ENCODE data around the gene RPS25. TPM values are rescaled to one million over a fixed set of nuclear protein-coding genes. Genes with fewer than 3 reads are reported as not detected.
"Not testable (repeated sequence)": the region's sequence is repeated elsewhere in the genome, so short reads cannot be mapped to it uniquely, and the experiment has no call there.

The RPS25 gene
- total RNA-seq, 1 experiment from 2014 or later = 901 TPM

DNA sequence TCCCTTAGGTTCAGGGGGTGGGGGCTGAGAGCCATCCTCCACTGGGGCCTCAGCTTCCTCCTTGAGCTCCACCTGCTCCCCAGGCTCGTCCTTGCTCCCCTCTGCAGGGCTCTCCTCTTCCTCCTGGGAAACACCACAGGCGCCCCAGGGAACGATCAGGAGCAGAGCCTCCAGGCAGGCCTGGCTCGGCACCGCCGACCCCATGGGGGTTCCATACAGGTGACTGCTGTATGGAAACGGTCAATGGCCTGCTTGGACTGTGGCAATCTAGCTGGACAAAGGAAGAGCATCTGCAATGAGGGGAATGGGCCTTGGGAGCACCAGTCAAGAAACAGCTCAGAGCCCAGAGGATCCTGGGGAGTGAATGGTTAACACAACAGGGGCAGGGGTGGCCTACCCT lies 30.9 kb upstream of the RPS25 start:
- H3K27me3 ChIP-seq = no peaks in the 10 kb centered on the region
- no peaks in the 10 kb centered on the region for H3K4me1 ChIP-seq
- no peak overlapping the region for H3K4me3 ChIP-seq
- no peaks in the 10 kb centered on the region for H3K9me3 ChIP-seq (replicated peaks)
- no peak for DNase-seq
- H3K27ac ChIP-seq = no peak overlapping the region
- peaks cover 2% of the 10 kb centered on the region for H3K36me3 ChIP-seq

DNA sequence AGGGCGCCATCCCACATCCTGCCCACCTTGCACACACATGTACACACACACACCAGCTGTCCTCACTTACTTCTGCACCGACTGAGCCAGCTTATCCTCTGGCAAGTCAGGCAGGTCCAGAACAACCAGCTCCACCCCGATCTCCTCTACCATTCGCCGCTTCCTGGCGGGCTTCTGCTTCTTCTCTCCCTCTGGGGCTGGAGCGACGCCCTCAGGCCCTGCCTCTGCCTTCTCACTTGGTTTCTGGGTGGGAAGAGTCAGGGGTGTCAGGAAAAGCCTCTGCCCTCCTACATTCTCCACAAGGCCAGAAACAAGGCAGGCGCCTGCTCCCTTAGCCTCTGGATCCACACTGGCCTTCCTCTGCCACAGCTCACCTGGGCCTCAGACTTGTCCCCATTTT lies 30.5 kb upstream of the RPS25 start:
- no peak overlapping the region for H3K27ac ChIP-seq
- H3K9me3 ChIP-seq (replicated peaks) = no peaks in the 10 kb centered on the region
- no peaks in the 10 kb centered on the region for H3K27me3 ChIP-seq
- no peaks in the 10 kb centered on the region for H3K4me1 ChIP-seq
- no peak for DNase-seq
- H3K4me3 ChIP-seq = no peak overlapping the region
- peaks cover 2% of the 10 kb centered on the region for H3K36me3 ChIP-seq

DNA sequence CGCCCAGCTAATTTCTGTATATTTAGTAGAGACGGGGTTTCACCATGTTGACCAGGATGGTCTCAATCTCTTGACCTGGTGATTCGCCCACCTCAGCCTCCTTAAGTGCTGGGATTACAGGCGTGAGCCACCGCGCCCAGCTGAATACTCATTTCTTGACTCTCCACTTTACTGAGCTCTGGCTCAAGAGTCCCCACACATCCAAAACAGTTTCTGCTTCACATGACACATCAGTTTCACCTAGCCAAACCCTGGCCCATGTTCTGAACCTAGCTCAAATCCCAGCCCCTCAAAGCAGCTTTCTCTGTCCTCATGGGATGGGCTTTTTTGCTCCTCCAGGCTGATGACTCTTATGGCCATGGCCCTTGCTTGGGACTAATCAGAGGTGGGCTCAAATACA lies 29.1 kb upstream of the RPS25 start:
- Histone ChIP-seq H3K4me3 (no peak overlapping the region), H3K36me3 (peaks cover 2% of the 10 kb centered on the region), H3K27ac (no peak overlapping the region), H3K27me3 (no peaks in the 10 kb centered on the region), H3K9me3 (replicated peaks) (no peaks in the 10 kb centered on the region), H3K4me1 (no peaks in the 10 kb centered on the region)
- no peak for DNase-seq

DNA sequence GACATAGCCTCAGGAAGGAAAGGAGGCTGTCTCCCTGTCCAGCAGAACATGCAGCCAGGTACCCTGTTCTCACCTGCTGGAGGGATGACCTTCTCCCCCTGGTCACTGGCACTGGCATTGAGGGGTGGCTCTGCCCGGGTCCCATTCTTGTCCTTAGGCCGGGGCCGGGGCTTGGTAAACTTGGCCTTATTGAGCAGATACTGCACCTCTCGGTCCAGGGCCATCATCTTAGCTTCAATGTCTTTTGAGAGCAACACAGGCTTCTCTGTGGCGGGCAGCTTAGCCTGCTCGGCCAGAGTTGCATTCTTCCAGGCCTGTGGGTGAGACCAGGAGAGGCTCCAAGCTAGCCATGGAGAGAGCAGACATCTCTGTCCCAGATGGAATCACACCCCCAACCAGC lies 28.3 kb upstream of the RPS25 start:
- H3K4me3 ChIP-seq = no peak overlapping the region
- DNase-seq = no peak
- H3K9me3 ChIP-seq (replicated peaks) = no peaks in the 10 kb centered on the region
- H3K4me1 ChIP-seq = no peaks in the 10 kb centered on the region
- H3K36me3 ChIP-seq = peaks cover 2% of the 10 kb centered on the region
- no peak overlapping the region for H3K27ac ChIP-seq
- no peaks in the 10 kb centered on the region for H3K27me3 ChIP-seq

DNA sequence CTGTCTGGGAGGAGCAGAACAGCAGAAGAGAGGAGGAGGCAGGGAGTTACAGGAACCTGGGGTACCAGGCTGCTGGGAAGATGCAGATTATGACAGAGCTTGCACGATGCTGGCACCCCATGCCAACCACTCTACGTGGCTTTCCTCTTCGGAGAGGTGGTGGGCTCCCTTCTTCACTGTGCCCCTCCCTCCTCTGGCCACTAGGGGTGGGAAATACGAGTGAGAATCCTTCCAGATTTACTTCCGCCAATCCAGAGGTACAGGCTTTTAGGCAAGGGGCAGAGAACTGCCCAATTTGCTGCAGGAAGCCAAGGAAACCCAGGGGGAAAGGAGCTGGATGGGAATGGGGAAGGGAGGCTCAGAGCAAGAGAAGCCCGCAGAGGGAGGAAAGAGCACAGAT lies 26.6 kb upstream of the RPS25 start:
- DNase-seq = no peak

DNA sequence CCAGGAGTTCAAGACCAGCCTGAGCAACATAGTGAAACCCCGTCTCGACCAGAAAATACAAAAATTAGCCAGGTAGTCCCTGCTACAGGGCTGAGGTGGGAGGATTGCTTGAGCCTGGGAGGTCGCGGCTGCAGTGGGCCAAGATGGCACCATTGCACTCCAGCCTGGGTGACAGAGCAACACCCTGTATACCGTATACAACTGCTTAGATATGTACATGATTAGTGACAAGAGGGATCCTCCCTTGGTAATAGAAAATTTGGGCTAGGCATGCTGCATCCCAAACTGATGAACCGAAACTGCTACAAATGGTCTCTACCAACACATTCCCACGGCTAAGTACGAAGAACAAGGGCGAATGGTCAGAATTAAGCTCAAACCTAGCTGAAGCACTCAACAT lies 24.8 kb upstream of the RPS25 start:
- no peak for DNase-seq
- H3K27ac ChIP-seq = no peak overlapping the region
- H3K4me3 ChIP-seq = no peak overlapping the region
- H3K4me1 ChIP-seq = no peaks in the 10 kb centered on the region
- no peaks in the 10 kb centered on the region for H3K27me3 ChIP-seq
- H3K9me3 ChIP-seq (replicated peaks) = no peaks in the 10 kb centered on the region
- H3K36me3 ChIP-seq = no peaks in the 10 kb centered on the region

More for the DNA sequence above, 26.6 kb upstream of the RPS25 start:
- no peak overlapping the region for H3K27ac ChIP-seq
- H3K36me3 ChIP-seq = no peaks in the 10 kb centered on the region; the same call in none of the 2 replicates
- no peak overlapping the region for H3K4me3 ChIP-seq
- H3K4me1 ChIP-seq = no peaks in the 10 kb centered on the region
- no peaks in the 10 kb centered on the region for H3K27me3 ChIP-seq
- no peaks in the 10 kb centered on the region for H3K9me3 ChIP-seq (replicated peaks)

DNA sequence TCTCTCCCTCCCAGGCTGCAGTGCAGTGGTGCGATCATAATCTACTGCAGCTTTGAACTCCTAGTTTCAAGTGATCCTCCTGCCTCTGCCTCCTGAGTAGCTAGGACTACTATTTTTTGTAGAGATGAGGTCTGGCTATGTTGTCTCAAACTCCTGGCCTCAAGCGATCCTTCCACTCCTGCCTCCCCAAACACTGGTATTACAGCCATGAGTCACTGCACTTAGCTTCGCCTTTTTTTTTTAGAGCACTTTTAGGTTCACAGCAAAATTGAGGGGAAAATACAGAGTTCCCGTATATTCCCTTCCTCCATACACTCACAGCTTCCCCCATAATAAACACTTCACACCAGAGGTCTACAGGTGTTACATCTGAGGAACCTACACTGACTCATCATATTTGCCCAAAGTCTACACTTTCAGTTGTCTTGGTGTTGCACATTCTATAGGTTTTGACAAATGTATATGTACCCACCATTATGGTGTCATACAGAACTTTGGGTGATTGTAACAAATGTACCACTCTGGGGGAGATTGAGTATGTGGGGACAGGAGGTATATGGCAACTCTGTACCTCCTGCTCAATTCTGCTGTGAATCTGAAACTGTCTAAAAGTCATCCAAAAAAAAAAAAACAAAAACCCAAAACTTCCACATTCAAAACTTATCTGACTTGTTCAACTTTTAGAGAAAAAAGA lies 23.8 kb upstream of the RPS25 start:
- H3K9me3 ChIP-seq (replicated peaks) = no peaks in the 10 kb centered on the region
- no peaks in the 10 kb centered on the region for H3K4me1 ChIP-seq
- H3K36me3 ChIP-seq = no peaks in the 10 kb centered on the region
- no peak for DNase-seq
- no peak overlapping the region for H3K4me3 ChIP-seq
- H3K27ac ChIP-seq = no peak overlapping the region
- no peaks in the 10 kb centered on the region for H3K27me3 ChIP-seq

DNA sequence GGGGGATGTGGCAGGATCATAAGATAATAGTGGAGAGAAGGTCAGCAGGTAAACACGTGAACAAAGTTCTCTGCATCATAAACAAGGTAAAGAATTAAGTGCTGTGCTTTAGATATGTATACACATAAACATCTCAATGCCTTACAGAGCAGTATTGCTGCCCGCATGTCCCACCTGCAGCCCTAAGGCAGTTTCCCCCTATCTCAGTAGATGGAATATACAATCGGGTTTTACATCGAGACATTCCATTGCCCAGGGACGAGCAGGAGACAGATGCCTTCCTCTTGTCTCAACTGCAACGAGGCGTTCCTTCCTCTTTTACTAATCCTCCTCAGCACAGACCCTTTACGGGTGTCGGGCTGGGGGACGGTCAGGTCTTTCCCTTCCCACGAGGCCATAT lies 21.3 kb upstream of the RPS25 start:
- not testable (repeated sequence) for H3K27ac ChIP-seq; DNase-seq; H3K4me3 ChIP-seq; H3K27me3 ChIP-seq; H3K36me3 ChIP-seq; H3K4me1 ChIP-seq; H3K9me3 ChIP-seq (replicated peaks)

DNA sequence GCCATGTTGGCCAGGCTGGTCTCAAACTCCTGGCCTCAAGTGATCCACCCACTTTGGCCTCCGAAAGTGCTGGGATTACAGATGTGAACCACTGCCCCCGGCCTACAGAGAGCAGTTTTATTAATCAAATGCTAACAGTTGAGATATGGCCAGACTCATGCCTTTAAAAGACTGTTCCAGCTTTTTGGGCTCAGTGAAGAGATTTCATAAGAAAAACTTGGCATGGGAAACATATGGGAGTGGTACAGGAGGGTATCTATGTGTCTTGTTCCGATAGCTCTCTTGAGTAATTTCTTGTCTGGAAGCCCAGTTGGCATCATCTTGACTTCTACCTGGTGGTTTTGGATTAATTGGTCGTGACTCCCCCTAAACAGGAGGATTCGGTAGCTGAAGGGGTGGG lies 20.7 kb upstream of the RPS25 start:
- no peaks in the 10 kb centered on the region for H3K9me3 ChIP-seq (replicated peaks)
- DNase-seq = no peak
- no peak overlapping the region for H3K27ac ChIP-seq
- no peak overlapping the region for H3K4me3 ChIP-seq
- H3K4me1 ChIP-seq = no peaks in the 10 kb centered on the region
- no peaks in the 10 kb centered on the region for H3K36me3 ChIP-seq
- no peaks in the 10 kb centered on the region for H3K27me3 ChIP-seq

DNA sequence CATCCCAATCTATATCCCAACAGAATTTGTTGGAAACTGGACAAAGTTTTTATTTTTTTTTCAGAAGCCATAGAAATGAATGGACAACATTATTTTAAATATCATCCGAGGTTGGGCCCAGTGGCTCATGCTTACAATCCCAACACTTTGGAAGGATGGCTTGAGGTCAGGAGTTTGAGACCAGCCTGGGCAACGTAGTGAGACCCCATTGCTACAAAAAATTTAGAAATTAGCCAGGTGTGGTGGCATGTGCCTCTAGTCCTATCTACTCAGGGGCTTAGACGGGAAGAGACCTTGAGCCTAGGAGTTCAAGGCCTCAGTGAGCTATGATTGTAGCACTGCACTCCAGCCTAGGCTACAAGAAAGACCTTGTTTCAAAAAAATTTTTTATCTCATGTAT lies 16.7 kb upstream of the RPS25 start:
- Histone ChIP-seq H3K27ac (no peak overlapping the region), H3K36me3 (no peaks in the 10 kb centered on the region), H3K27me3 (no peaks in the 10 kb centered on the region), H3K9me3 (replicated peaks) (no peaks in the 10 kb centered on the region), H3K4me1 (0 out of 2 replicates have a peak, but pooled peaks cover 5% of the 10 kb centered on the region), H3K4me3 (no peak overlapping the region)
- no peak for DNase-seq

DNA sequence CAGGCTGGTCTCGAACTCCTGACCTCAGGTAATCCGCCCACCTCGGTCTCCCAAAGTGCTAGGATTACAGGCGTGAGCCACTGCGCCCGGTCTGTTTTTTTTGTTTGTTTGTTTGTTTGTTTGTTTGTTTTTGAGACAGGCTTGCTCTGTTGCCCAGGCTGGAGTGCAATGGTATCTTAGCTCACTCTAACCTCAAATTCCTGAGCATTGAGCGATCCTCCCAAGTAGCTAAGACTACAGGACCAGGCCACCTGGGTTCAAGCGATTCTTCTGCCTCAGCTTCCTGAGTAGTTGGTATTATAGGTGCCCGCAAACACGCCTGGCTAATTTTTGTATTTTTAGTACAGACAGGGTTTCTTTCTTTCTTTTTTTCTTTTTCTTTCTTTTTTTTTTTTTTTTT lies 15.3 kb upstream of the RPS25 start:
- not testable (repeated sequence) for DNase-seq; H3K4me3 ChIP-seq; H3K27me3 ChIP-seq; H3K9me3 ChIP-seq (replicated peaks); H3K4me1 ChIP-seq; H3K27ac ChIP-seq; H3K36me3 ChIP-seq

DNA sequence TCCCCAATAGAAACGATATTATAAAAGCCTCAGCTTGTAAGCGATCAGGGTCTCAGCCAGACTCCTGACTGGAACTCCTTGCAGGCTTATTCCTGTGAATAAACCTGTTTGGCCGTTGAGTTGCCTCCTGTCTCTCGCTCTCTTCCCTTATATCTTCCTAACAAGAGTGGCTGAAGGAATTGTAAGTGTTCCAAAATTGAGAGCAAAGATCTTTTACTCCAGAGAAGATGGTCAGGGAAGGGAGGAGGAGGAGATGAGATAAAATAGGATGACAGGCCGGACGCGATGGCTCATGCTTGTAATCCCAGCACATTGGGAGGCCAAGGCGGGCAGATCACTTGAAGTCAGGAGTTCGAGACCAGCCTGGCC lies 13.8 kb upstream of the RPS25 start:
- Histone ChIP-seq H3K4me1 (0 out of 2 replicates have a peak, but pooled peaks cover 5% of the 10 kb centered on the region), H3K27ac (no peak overlapping the region), H3K9me3 (replicated peaks) (no peaks in the 10 kb centered on the region), H3K4me3 (no peak overlapping the region), H3K36me3 (no peaks in the 10 kb centered on the region), H3K27me3 (no peaks in the 10 kb centered on the region)
- DNase-seq = no peak

DNA sequence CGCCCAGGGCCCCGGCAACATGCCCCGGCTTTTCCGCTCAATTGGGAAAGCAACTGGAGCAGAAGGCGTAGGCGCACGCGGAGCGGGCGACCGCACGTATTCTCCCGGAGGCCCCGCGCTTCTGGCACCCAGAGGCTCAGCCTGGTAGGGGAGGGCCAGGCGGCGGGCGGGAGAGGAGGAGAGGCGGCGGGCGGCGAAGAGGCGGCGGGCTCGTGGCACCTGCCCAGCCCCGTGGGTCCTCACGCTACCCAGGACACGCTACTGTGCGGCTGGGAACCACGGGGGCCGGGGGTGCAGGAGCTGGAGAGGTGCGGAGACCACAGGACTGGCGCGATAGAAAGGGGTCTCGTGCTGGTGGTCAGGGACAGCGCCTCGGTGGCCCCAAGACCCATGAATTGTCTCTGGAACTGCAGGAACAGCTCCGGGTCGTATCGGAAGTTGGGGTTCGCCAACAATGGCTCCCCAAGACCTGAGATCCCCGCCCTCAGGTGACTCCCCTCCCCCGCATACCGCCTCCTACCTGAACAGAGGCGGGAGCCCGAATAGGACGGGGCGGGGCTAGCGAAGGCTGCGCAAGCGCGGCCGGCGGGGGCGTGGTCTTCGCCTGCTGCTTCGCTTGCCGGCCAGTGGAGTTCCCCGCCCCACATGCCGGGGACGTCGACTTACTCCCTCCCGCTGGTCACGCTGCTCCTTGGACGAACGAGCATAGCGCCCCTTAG lies 12.3 kb upstream of the RPS25 start, which contains the start of gene SLC37A4:
Gene SLC37A4 (minus strand): TSS at position 549 of the 719 bp plus-strand sequence.
- Histone ChIP-seq H3K27me3 (no peaks in the 10 kb centered on the region), H3K4me3 (peak within 1 kb of the TSS; percentile 64), H3K36me3 (no peaks in the 10 kb centered on the region), H3K27ac (no peak within 1 kb of the TSS), H3K4me1 (0 out of 2 replicates have a peak, but pooled peaks cover 5% of the 10 kb centered on the region), H3K9me3 (replicated peaks) (no peaks in the 10 kb centered on the region)
- DNase-seq = peak; percentile 86 to 88

DNA sequence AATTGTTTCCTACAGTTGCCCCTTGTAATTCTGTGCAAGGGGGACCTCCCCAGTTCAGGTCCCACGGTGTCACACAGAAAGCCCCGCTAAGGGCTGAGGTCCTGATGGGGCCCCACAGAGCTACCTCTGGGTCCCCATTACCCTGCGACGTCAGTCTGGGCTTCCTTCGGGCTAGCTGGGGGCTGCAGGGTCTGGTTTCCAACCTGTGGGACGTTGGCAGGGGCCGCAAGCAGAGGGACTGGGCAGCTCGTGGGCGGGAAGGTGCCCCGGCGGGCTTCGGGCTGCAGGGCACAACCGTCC lies 11.8 kb upstream of the RPS25 start:
- Histone ChIP-seq H3K36me3 (no peaks in the 10 kb centered on the region), H3K4me1 (0 out of 2 replicates have a peak, but pooled peaks cover 5% of the 10 kb centered on the region), H3K27me3 (no peaks in the 10 kb centered on the region), H3K9me3 (replicated peaks) (no peaks in the 10 kb centered on the region), H3K27ac (no peak overlapping the region), H3K4me3 (peak overlapping the region; percentile 64)
- no peak for DNase-seq

DNA sequence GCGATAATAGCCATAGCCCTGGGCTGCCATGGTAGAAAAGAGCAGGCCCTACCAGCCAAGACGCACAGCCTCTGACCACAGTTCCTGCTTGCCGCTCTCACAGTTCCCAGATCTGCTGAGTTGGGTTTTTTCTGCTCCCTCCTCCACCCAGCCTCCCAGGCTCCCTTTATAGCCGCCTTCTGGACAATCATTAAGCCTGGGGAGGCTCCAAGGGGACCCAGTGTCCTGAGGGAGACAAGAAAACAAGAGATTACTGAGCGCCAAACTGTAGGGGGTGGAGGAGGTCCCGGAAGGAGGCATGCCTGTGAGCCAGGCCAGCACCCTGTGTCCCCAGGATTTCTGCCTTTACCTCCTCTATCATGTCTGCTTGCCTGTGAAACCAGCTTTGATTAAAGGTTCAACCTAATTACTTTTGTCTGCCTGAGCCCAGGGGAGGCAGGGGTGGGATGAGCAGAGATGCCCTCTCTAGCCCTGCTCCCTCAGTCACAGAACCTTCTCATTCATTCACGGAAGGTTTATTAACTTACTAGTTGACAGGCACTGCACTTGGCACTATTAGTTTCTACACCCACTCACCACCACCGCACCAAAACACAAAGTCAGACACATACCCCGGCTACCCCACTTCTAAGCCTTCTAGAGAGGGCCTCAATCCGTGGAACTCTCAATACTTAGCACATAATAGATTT lies 11.3 kb upstream of the RPS25 start:
- H3K27ac ChIP-seq = no peak overlapping the region
- H3K4me1 ChIP-seq = 0 out of 2 replicates have a peak, but pooled peaks cover 5% of the 10 kb centered on the region
- H3K9me3 ChIP-seq (replicated peaks) = no peaks in the 10 kb centered on the region
- no peaks in the 10 kb centered on the region for H3K27me3 ChIP-seq
- no peaks in the 10 kb centered on the region for H3K36me3 ChIP-seq
- DNase-seq = no peak
- H3K4me3 ChIP-seq = peak overlapping the region; percentile 64
